Activated T-cell treated with anti-CD3 and anti-CD28 coated beads for 24 hours (primary cell): ENCODE data around the gene TUBGCP6.
"Not testable (repeated sequence)": the region's sequence is repeated elsewhere in the genome, so short reads cannot be mapped to it uniquely, and the experiment has no call there.

ENCODE experiments used
- DNase-seq: peaks from one replicate; pipeline ENCODE4 v3.0.0-alpha.2; 2020; ENCODE audit warnings: low read depth

Gene TUBGCP6

DNA sequence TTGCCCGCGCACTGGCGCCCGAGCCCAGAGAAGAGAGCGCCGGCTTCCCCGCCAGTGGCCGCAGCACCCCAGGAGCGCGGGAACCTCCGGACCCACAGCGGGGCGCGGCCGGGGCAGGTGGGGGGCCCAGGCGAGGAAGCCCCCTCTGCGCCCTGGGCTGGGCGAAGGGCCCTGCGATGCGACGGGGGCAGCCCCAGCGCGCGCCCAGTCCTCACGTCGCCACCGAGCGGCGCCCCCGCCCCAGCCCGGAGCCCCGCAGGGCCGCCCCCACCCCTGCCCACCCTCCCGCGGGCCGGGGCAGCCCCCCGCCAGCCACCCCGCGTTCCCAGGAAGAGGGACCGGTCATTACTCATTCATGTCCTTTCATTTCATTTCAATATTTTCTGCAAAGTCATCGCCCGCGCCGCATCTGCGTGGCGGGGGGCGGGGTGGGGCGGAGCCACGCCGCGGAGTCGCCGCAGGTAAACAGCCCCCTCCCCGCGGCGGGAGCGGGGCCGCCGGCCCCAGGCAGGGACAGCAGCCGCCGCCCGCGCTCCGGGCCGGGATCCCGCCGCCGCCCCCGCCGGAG is 75.0 kb downstream of the TUBGCP6 start:
- peak; percentile 55 for DNase-seq

DNA sequence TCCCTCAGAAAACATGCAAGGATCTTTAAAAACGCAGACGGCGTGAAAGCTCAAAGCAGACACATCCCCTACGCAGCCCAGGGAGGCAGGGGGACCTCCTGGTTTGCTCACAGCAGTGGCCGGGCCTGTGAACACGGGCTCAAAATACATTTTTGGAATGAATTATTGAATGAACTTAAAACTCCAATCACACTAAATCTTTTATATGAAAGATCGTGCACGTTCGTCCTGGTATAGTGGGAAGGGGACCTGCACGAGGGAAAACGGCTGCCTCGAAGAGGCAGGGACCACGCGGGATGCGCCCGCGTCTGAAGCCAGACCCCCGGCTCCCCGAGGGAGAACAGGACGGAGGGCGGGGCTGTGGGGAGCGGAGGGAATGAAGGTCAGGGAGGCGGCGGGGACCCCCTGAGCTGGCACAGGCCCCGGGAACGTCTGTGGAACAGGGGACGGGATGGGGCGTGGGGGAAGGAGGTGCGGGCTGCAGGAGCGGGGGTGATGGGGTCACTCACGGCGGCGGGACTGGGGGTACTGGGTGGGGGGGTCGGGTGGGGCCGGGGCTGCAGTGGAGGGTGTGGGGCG is 75.6 kb downstream of the TUBGCP6 start:
- DNase-seq: no peak

GRCh38 chr22:50168490-50169180 is 76.2 kb downstream of the TUBGCP6 start:
- DNase-seq: not testable (repeated sequence)

- no peak for DNase-seq
These were observed 76.9 kb downstream of the TUBGCP6 start for GRCh38 chr22:50167689-50168489.
